Activated naive CD4-positive, alpha-beta T cell (primary cell): ENCODE measurements around the gene SEL1L.
"Not testable (repeated sequence)": the region's sequence is repeated elsewhere in the genome, so short reads cannot be mapped to it uniquely, and the experiment has no call there.

Experiments used
- DNase-seq, 4 experiments: peaks; one replicate each; lab custom pipeline; 2025; lab: John Stamatoyannopoulos, UW

The SEL1L gene

DNA sequence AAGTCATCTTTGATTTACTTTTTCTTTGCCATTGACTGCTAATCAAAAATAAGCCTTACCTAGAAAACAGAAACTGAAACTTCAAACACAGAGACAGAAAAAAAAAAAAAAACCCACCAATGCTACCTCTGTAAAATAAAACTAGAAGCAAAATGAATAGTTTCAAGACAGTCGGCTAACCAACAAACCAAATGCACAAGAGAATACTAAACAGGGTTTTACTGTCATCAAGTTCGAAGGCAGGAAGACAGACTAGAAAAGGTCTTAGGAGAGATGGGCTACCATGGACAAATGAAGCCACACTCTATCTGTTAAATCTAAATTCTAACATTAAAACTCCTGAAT lies 59.5 kb downstream of the SEL1L start:
- DNase-seq: no peak

DNA sequence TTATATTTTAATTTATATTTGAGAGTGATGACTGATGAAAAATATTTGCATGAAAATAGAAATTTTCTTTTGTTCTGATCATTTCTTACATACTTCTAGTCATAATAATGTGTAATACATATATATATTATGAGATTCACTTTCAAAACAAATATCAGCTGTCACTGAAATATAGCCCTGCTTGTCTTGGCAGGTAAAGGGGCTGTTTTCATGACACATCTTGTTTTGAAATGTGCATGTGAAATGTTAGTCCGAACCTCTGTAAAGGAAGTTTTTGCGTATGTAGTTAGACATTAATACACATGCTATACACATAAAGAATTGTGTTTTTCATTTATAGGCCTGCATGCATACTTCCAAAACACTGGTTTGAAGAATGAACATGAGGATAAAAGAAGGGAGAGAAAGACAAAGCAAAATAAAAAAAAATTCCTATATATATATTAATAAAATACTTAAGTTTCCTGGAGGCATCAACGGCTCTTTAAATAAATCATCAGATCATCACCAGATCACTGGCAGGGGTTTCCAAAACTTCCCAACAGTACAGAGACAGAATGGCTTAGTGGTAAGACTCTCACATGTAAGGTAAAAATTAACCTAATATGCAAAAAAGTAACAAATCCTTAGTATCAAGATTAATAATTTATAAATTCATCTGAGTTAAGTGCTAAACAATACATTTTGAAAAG lies 60.1 kb downstream of the SEL1L start:
- no peak for DNase-seq

- DNase-seq: no peak
Observed at GRCh38 chr14:81472096-81472800, 61.4 kb downstream of the SEL1L start.

GRCh38 chr14:81471062-81471461 lies 62.6 kb downstream of the SEL1L start:
- no peak for DNase-seq

GRCh38 chr14:81470557-81470826 lies 63.2 kb downstream of the SEL1L start:
- not testable (repeated sequence) for DNase-seq

GRCh38 chr14:81466854-81467253 lies 66.8 kb downstream of the SEL1L start:
- DNase-seq: no peak

DNA sequence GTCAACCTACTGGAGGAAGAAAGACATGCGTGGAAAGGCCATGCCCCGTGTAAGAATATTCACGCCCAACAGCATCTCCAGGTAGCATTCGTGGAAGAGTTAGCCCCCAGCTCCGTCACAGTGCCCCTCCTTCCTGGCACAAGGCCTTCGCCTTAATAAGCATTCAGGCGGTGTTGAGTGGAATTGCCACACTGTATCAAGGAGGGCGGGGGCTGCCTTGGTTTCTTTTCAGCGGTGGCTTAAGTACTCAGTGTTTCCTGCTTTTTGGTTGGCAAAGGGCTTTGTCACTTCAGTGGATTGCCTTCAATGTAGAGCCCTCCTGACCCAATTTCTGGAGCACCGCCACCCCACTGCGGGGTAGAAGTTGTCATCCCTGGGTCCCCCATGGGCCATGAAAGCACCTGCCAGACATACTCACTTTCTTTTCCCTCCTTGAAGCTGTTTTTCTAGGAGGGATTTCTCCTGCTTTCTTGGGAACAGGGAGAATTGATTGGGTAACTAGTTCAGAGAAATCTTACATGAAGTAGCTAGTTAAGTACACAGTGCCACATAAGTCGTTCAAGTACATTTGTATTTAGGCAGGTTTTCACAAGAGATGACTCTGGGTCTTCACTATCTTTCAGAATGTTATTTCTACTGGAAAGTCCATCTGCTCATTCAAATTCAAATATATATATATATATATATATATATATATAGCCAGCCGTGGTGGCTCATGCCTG lies 68.0 kb downstream of the SEL1L start:
- no peak for DNase-seq

- DNase-seq: not testable (repeated sequence)
Observed at GRCh38 chr14:81465003-81465392, 68.7 kb downstream of the SEL1L start.

GRCh38 chr14:81464253-81465002 lies 69.2 kb downstream of the SEL1L start:
- DNase-seq: peak in 2 of 4 experiments; percentile 3 to 10

DNA sequence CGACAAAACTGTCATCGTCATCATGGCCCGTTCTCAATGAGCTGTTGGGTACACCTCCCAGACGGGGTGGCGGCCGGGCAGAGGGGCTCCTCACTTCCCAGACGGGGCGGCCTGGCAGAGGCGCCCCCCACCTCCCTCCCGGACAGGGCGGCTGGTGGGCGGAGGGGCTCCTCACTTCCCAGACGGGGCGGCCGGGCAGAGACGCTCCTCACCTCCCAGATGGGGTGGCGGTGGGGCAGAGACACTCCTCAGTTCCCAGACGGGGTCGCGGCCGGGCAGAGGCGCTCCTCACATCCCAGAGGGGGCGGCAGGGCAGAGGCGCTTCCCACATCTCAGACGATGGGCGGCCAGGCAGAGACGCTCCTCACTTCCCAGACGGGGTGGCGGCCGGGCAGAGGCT lies 71.3 kb downstream of the SEL1L start:
- not testable (repeated sequence) for DNase-seq

DNA sequence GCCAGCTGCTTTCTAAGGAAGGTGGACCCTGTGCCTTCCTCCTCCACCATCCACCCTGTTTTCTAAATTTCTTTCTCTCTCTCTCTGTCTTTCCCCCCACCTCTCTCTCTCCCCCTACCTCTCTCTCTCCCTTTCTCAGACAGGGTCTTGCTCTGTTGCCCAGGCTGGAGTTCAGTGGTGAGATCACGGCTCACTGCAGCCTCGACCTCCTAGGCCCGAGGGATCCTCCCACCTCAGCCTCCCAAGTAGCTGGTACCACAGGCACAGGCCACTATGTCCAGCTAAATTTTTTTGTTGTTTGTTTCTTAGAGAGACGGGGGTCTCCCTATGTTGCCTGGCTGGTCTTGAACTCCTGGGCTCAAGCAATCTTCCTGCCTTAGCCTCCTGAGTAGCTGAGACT lies 73.7 kb downstream of the SEL1L start:
- DNase-seq: no peak

DNA sequence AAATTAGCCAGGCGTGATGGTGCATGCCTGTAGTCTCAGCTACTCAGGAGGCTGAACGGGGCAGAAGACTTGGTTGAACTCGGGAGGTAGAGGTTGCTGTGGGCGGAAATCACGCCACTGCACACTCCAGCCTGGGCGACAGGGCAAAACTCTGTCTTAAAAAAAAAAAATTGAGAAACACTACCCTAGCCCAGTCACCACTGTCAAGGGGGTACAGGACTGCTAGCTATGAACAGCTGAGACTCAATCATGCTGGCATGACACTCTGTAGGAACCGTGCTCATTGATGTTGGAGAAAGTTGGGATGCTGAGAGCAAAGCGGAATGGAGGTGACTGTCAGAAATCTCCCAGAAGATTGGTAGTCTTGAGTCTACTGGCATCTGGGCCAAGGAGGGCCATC lies 75.3 kb downstream of the SEL1L start:
- DNase-seq: no peak

DNA sequence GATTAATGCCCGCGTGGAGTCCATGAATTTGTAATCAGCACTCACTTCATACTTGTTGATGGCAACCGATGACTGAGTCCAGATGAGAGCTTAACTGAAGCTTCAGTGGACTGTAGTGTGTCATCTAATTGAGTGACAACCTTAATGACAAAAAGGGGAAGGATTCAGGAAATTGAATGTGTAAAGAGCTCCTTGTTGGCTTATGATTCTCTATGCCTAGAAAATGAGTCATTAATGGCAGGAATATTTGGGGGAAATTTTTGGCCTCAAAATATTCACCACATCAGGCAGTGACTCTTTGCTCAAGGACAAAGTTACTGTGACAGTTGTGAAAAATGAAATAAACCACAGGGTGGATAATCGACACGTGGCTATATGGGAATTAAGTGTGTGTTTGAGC lies 78.3 kb downstream of the SEL1L start:
- no peak for DNase-seq

DNA sequence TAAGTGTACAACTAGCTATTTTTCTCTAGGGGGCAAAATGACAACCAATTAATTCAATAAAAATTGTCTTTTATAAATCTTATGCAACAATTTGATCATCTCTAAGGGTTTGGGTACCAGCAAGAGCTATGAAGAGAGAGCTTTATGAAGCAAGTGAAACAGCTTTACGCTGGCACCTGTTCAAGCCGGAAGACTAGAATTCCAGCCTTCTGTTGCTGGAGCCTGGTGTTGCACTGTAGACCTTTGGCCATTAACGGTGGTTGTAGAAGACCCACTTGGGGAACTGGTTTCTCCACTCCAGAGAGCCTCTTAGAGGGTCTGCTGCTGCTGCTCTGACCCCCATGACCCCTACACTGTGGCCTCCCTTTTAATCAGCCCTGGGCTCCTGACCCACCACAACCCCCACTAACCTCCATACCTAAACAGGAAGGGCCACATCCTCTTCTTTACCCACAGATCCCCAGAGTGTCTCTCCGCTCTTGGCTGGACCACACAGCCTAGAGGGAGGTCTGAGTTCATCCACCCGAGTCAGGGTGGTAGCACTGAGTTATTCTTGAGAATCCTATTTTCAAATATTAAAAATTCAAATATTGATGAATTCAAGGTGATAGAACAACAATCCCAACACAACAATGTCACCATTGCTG lies 79.0 kb downstream of the SEL1L start:
- DNase-seq: no peak

- peak in 2 of 4 experiments; percentile 8 to 14 for DNase-seq
Observed at GRCh38 chr14:81453166-81453766, 80.4 kb downstream of the SEL1L start.

- no peak for DNase-seq
Observed at GRCh38 chr14:81452341-81453133, 81.1 kb downstream of the SEL1L start.

DNA sequence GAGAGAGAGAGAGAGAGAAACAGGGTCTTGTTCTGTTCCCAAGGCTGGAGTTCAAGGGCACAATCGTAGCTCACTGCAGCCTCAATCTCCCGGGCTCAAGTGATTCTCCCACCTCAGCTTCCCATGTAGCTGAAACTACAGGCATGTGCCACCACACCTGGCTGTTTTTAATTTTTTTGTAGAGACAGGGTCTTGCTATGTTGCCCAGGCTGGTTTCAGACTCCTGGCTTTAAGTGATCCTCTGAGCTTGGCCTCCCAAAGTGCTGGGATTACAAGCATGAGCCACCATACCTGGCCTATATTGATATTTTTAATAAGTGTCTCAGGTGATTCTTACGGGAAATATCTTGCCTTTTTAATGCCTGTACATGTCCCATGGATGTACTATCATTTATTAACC lies 82.7 kb downstream of the SEL1L start:
- DNase-seq: no peak

DNA sequence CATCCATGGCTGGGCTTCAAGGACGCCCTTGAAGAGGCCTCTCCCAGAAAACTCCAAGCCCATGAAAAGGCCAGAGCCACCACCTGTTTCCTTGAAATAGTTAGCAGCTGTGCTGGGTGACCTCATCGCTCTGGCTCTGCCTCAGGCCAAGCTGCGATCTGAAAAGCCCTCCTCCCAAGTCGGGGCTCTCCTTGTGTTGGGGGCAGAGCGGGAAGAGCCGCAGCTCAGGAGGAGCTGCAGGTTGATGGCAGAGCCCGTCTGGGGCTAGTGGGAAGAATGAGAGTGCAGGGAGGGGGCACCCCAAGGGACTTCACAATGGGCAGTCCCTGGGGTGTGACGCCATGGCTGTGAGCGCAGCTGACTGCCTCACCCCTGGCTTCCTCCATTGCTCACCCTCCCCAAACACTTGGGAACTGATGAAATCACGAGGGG lies 83.5 kb downstream of the SEL1L start:
- DNase-seq: no peak

- no peak for DNase-seq
Observed at GRCh38 chr14:81449576-81449975, 84.1 kb downstream of the SEL1L start.

DNA sequence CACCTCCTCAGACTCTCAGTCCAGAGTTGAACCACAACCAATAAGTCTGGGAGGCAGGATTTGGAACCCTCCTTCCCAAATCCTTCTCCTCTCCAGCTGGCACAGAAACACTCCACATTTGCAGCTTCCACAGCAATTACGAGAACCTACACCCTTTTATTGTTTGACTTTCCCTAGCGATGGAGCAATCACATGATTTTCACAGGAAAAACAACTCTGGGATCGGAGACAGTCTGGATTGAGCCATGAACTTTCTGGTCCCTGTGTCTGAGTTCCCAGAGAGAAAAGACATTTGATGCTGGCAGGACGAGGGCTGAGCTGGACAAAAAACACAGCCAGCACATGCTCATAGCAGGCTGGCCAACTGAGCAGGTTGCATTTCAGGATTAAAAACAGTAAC lies 84.5 kb downstream of the SEL1L start:
- no peak for DNase-seq
